Keratinocyte (primary cell): Measurements from ENCODE around the gene COPS8. TPM values are rescaled to one million over a fixed set of nuclear protein-coding genes. Genes with fewer than 3 reads are reported as not detected.

Experiments used
- DNase-seq: peaks from one replicate; pipeline ENCODE4 v3.0.0-alpha.2; 2011; ENCODE audit warnings: low read depth, missing footprints, low spot score
- FAIRE-seq: peaks from 2 replicates; lab custom pipeline; 2011; peaks lifted over from hg19 to GRCh38; lab: Jason Lieb, UNC
- H2AFZ ChIP-seq: 2 replicates; pipeline ENCODE4 v1.6.0; 2012; ENCODE audit warnings: low read length, control low read depth, inconsistent platforms; ENCODE audit not compliant: control insufficient read depth
- H3K27ac ChIP-seq: 2 replicates; pipeline ENCODE4 v1.5.1; 2011; ENCODE audit warnings: low read length; ENCODE audit not compliant: control insufficient read depth, insufficient read depth
- H3K27me3 ChIP-seq: 3 replicates; pipeline ENCODE4 v1.6.0; 2011; ENCODE audit warnings: low read length; ENCODE audit not compliant: control insufficient read depth, insufficient read depth; ENCODE audit errors: extremely low read depth
- H3K36me3 ChIP-seq, 2 experiments: 2 replicates in 1 of 2; 3 replicates in 1 of 2; pipeline ENCODE4 v1.5.1; 2011; ENCODE audit warnings: low read length in 2 of 2, mild to moderate bottlenecking in 1 of 2; ENCODE audit not compliant: control insufficient read depth in 2 of 2, insufficient read depth in 2 of 2; ENCODE audit errors: extremely low read depth in 1 of 2
- H3K4me1 ChIP-seq: 3 replicates; pipeline ENCODE4 v1.5.1; 2011; ENCODE audit warnings: low read length; ENCODE audit not compliant: control insufficient read depth, insufficient read depth; ENCODE audit errors: extremely low read depth
- H3K4me2 ChIP-seq: 3 replicates; pipeline ENCODE4 v1.6.0; 2011; ENCODE audit warnings: low read depth, low read length; ENCODE audit not compliant: control insufficient read depth, insufficient read depth; ENCODE audit errors: extremely low read depth
- H3K4me3 ChIP-seq, 3 experiments: fragments of 200-600 bp in 1 of 3; sonication (generic) in 1 of 3; 2 replicates in 2 of 3; 3 replicates in 1 of 3; pipeline ENCODE4 v1.5.1; 2011 to 2016; ENCODE audit warnings: low read length in 3 of 3, mild to moderate bottlenecking in 3 of 3, control low read depth in 2 of 3, inconsistent platforms in 1 of 3, low read depth in 1 of 3, mixed read lengths in 1 of 3, mixed run types in 1 of 3, moderate library complexity in 1 of 3; ENCODE audit not compliant: control insufficient read depth in 2 of 3, insufficient read depth in 2 of 3; ENCODE audit errors: extremely low read depth in 1 of 3
- H3K79me2 ChIP-seq: 2 replicates; pipeline ENCODE4 v1.6.0; 2012; ENCODE audit warnings: low read length; ENCODE audit not compliant: control insufficient read depth, insufficient read depth
- H3K9ac ChIP-seq: 3 replicates; pipeline ENCODE4 v1.6.0; 2011; ENCODE audit warnings: low read length; ENCODE audit not compliant: control insufficient read depth, insufficient read depth; ENCODE audit errors: extremely low read depth
- H3K9me1 ChIP-seq: 3 replicates; pipeline ENCODE4 v1.6.0; 2011; ENCODE audit warnings: low read length; ENCODE audit not compliant: control insufficient read depth, insufficient read depth; ENCODE audit errors: extremely low read depth
- H3K9me3 ChIP-seq: 2 replicates; pipeline ENCODE4 v1.5.1; 2012; ENCODE audit warnings: low read depth, low read length; ENCODE audit not compliant: control insufficient read depth
- H4K20me1 ChIP-seq: 3 replicates; pipeline ENCODE4 v1.6.0; 2011; ENCODE audit warnings: low read length; ENCODE audit not compliant: control insufficient read depth, insufficient read depth; ENCODE audit errors: extremely low read depth
- CTCF ChIP-seq, 3 experiments: IDR thresholded peaks in 1 of 3; conservative IDR thresholded peaks in 1 of 3; optimal IDR thresholded peaks in 1 of 3; 2 replicates in 2 of 3; 3 replicates in 1 of 3; pipeline versions ENCODE3 to v1.5.1; 2011; ENCODE audit warnings: low read length in 3 of 3, mild to moderate bottlenecking in 3 of 3, moderate library complexity in 2 of 3, control low read depth in 1 of 3, inconsistent platforms in 1 of 3; ENCODE audit not compliant: insufficient read depth in 2 of 3; ENCODE audit errors: extremely low read depth in 1 of 3
- EZH2 ChIP-seq: IDR thresholded peaks from one replicate; pipeline ENCODE4 v1.6.1; 2012; ENCODE audit warnings: inconsistent platforms, mild to moderate bottlenecking, low read length, moderate library complexity
- dilution Hi-C: fragments of 300-500 bp; cut with MboI; formaldehyde crosslinking; loops from one replicate; pipeline ENCODE4 v1.7.0; 2020; ENCODE audit warnings: low sequenced_read_pairs; ENCODE audit not compliant: extremely low pct_ligation_motif_present
- polyA plus RNA-seq, 5 experiments: library from polyadenylated mRNA; depleted of rRNA in 3 of 5; stranded (reverse) in 3 of 5; stranded (forward) in 1 of 5; unstranded in 1 of 5; fragments of >200 nt; gene quantifications; 1 replicate in 1 of 5; 2 replicates in 3 of 5; 3 replicates in 1 of 5; pipeline versions ENCODE4 v1.2.1 to v1.2.3, GENCODE V29; 2011 to 2012; ENCODE audit warnings: missing spikeins in 2 of 5, low read depth in 1 of 5, low replicate concordance in 1 of 5

The COPS8 gene
- polyA plus RNA-seq, 1 donor (not counting 4 experiments of a cell fraction or from before 2014, with no cell fraction given): 136 TPM

GRCh38 chr2:237045449-237045848, 40.2 kb upstream of the COPS8 start:
- H2AFZ ChIP-seq: no peak overlapping the region
- H3K9me1 ChIP-seq: no peaks in the 10 kb centered on the region
- H4K20me1 ChIP-seq: no peaks in the 10 kb centered on the region
- FAIRE-seq (no peak), DNase-seq (no peak)
- H3K27ac ChIP-seq: no peak overlapping the region
- H3K27me3 ChIP-seq: no peaks in the 10 kb centered on the region
- no peak overlapping the region for H3K4me3 ChIP-seq
- no peaks in the 10 kb centered on the region for H3K79me2 ChIP-seq
- dilution Hi-C loops: no loop called here
- no peak for TF ChIP-seq CTCF (optimal IDR thresholded peaks at IDR 0.05 in 1 of 3, IDR thresholded peaks at IDR 0.05 in 1 of 3, conservative IDR thresholded peaks at IDR 0.05 in 1 of 3; ENCODE audit: extremely low read depth in 1 of 3, insufficient read depth in 2 of 3, low read length in 3 of 3)
- no peak for TF ChIP-seq EZH2
- no peak overlapping the region for H3K4me2 ChIP-seq
- no peak overlapping the region for H3K9ac ChIP-seq
- H3K36me3 ChIP-seq: no peaks in the 10 kb centered on the region
- peaks cover 3% of the 10 kb centered on the region for H3K9me3 ChIP-seq
- H3K4me1 ChIP-seq: peaks cover 4% of the 10 kb centered on the region

DNA sequence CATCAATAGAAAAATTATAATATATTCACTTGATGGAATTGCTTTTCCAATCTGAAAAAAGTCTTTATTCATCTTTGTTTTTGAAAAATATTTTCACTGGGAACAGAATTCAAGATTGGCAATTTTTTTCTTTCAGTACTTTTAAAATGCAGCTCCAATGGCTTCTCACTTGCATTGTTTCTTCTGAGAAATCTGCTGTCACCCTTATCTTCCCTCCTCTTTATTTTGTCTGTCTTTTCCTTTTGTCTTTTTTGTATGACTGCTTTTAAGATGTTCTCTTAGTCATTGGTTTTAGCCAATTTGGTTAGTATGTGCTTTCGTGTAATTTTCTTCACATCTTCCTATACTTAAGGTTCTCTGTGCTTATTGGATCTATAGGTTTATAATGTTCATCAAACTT, 37.1 kb upstream of the COPS8 start:
- FAIRE-seq (no peak), DNase-seq (no peak)
- TF ChIP-seq CTCF (optimal IDR thresholded peaks at IDR 0.05 in 1 of 3, IDR thresholded peaks at IDR 0.05 in 1 of 3, conservative IDR thresholded peaks at IDR 0.05 in 1 of 3; ENCODE audit: extremely low read depth in 1 of 3, insufficient read depth in 2 of 3, low read length in 3 of 3) (no peak), EZH2 (no peak)
- no peaks in the 10 kb centered on the region for H3K27me3 ChIP-seq
- no peak overlapping the region for H3K27ac ChIP-seq
- H3K9ac ChIP-seq: no peak overlapping the region
- no peaks in the 10 kb centered on the region for H4K20me1 ChIP-seq
- H3K9me1 ChIP-seq: no peaks in the 10 kb centered on the region
- H3K4me2 ChIP-seq: no peak overlapping the region
- H2AFZ ChIP-seq: no peak overlapping the region
- dilution Hi-C loops: no loop called here
- no peaks in the 10 kb centered on the region for H3K36me3 ChIP-seq
- no peaks in the 10 kb centered on the region for H3K79me2 ChIP-seq
- H3K4me1 ChIP-seq: peaks cover 4% of the 10 kb centered on the region
- H3K4me3 ChIP-seq: no peak overlapping the region
- H3K9me3 ChIP-seq: peaks cover 3% of the 10 kb centered on the region
